CD14-positive monocyte (primary cell): Measurements from ENCODE around the gene DUSP6. TPM values are rescaled to one million over a fixed set of nuclear protein-coding genes. Genes with fewer than 3 reads are reported as not detected.

Experiments
- DNase-seq, 3 donors: peaks; one replicate each; pipeline ENCODE4 v3.0.0-alpha.2; 2011 to 2022
- H2AFZ ChIP-seq: 2 replicates; pipeline ENCODE4 v1.6.0; 2012; ENCODE audit warnings: mild to moderate bottlenecking, low read depth, low read length, inconsistent platforms; ENCODE audit not compliant: insufficient read depth, poor library complexity, severe bottlenecking
- H3K27ac ChIP-seq, 2 donors: 1 replicate in 1 of 2; 2 replicates in 1 of 2; pipeline ENCODE4 v1.5.1; 2012 to 2013; ENCODE audit warnings: low read length in 2 of 2, control low read depth in 1 of 2, inconsistent platforms in 1 of 2, low read depth in 1 of 2, mild to moderate bottlenecking in 1 of 2
- H3K27me3 ChIP-seq, 2 donors: one replicate each; pipeline versions ENCODE4 v1.6.0 to v1.6.1; 2011 to 2013; ENCODE audit warnings: low read length in 2 of 2; ENCODE audit not compliant: control insufficient read depth in 2 of 2, insufficient read depth in 2 of 2
- H3K36me3 ChIP-seq, 2 donors: replicated peaks in 1 of 2; 1 replicate in 1 of 2; 2 replicates in 1 of 2; pipeline versions ENCODE4 v1.5.1 to v1.6.1; 2012 to 2013; ENCODE audit warnings: low read length in 2 of 2, control low read depth in 1 of 2, inconsistent platforms in 1 of 2, mild to moderate bottlenecking in 1 of 2; ENCODE audit not compliant: insufficient read depth in 2 of 2, control insufficient read depth in 1 of 2
- H3K4me1 ChIP-seq, 2 donors: 1 replicate in 1 of 2; 2 replicates in 1 of 2; pipeline versions ENCODE4 v1.5.1 to v1.6.1; 2012 to 2013; ENCODE audit warnings: low read length in 2 of 2, control low read depth in 1 of 2, inconsistent platforms in 1 of 2, mild to moderate bottlenecking in 1 of 2, moderate library complexity in 1 of 2; ENCODE audit not compliant: insufficient read depth in 2 of 2, control insufficient read depth in 1 of 2
- H3K4me2 ChIP-seq: replicated peaks from 2 replicates; pipeline ENCODE3; 2012; ENCODE audit warnings: low read length, moderate library complexity, mild to moderate bottlenecking; ENCODE audit not compliant: poor library complexity, severe bottlenecking; ENCODE audit errors: extremely low read depth
- H3K4me3 ChIP-seq, 3 experiments: fragments of 200-600 bp in 1 of 3; sonication (generic) in 1 of 3; replicated peaks in 1 of 3; 1 replicate in 2 of 3; 2 replicates in 1 of 3; pipeline ENCODE4 v1.5.1; 2011 to 2013; ENCODE audit warnings: low read length in 3 of 3, mild to moderate bottlenecking in 3 of 3, control low read depth in 2 of 3, low read depth in 2 of 3, inconsistent platforms in 1 of 3, moderate library complexity in 1 of 3
- H3K79me2 ChIP-seq: 2 replicates; pipeline ENCODE4 v1.6.0; 2012; ENCODE audit warnings: mild to moderate bottlenecking, control low read depth, inconsistent platforms, low read length, moderate library complexity; ENCODE audit not compliant: insufficient read depth
- H3K9ac ChIP-seq: 2 replicates; pipeline ENCODE4 v1.6.0; 2017; ENCODE audit warnings: low read length, mild to moderate bottlenecking; ENCODE audit not compliant: insufficient read depth, poor library complexity, severe bottlenecking
- H3K9me3 ChIP-seq, 2 donors: replicated peaks in 1 of 2; 1 replicate in 1 of 2; 2 replicates in 1 of 2; pipeline versions ENCODE4 v1.5.1 to v1.6.1; 2012 to 2013; ENCODE audit warnings: low read length in 2 of 2, control low read depth in 1 of 2; ENCODE audit not compliant: control insufficient read depth in 1 of 2, insufficient read depth in 1 of 2
- H4K20me1 ChIP-seq: 2 replicates; pipeline ENCODE4 v1.6.0; 2012; ENCODE audit warnings: mild to moderate bottlenecking, low read length, control low read depth, moderate library complexity; ENCODE audit not compliant: insufficient read depth
- H3K27ac Mint-ChIP-seq, 7 donors: one replicate each; pipeline ENCODE4 v1.8.0; 2020; ENCODE audit warnings: mild to moderate bottlenecking in 7 of 7, mixed read lengths in 7 of 7, moderate library complexity in 6 of 7, inconsistent platforms in 2 of 7
- H3K27me3 Mint-ChIP-seq, 3 donors: one replicate each; pipeline ENCODE4 v1.8.0; 2021 to 2022; ENCODE audit warnings: low read depth in 3 of 3, mild to moderate bottlenecking in 3 of 3, mixed read lengths in 3 of 3, moderate library complexity in 3 of 3, inconsistent platforms in 1 of 3
- H3K36me3 Mint-ChIP-seq, 2 donors: one replicate each; pipeline ENCODE4 v1.8.0; 2020; ENCODE audit warnings: mixed read lengths in 2 of 2, inconsistent platforms in 1 of 2, mild to moderate bottlenecking in 1 of 2
- H3K4me1 Mint-ChIP-seq: one replicate; pipeline ENCODE4 v1.8.0; 2020; ENCODE audit warnings: mild to moderate bottlenecking, mixed read lengths
- H3K4me3 Mint-ChIP-seq, 2 donors: one replicate each; pipeline ENCODE4 v1.8.0; 2020; ENCODE audit warnings: mild to moderate bottlenecking in 2 of 2, mixed read lengths in 2 of 2, moderate library complexity in 1 of 2
- H3K9me3 Mint-ChIP-seq, 7 donors: one replicate each; pipeline ENCODE4 v1.8.0; 2020 to 2022; ENCODE audit warnings: mixed read lengths in 7 of 7, mild to moderate bottlenecking in 6 of 7, moderate library complexity in 6 of 7, inconsistent platforms in 2 of 7
- CTCF ChIP-seq: fragments of 200-600 bp; IDR thresholded peaks from one replicate; pipeline ENCODE4 v1.8.0; 2022; ENCODE audit warnings: antibody characterized with exemption, mild to moderate bottlenecking
- WGBS: methylation state at CpG from one replicate; pipeline ENCODE4 v1.1.5; 2013; ENCODE audit warnings: missing lambda C conversion rate; ENCODE audit not compliant: insufficient coverage; 5-methylcytosine and 5-hydroxymethylcytosine counted together
- intact Hi-C, 2 donors: fragments of 100-400 bp; cut with micrococcal nuclease; formaldehyde crosslinking; loops; one replicate each; pipeline versions ENCODE4 v1.15.0 to v1.15.1; 2023
- polyA plus RNA-seq, 3 donors: library from polyadenylated mRNA; depleted of rRNA in 1 of 3; unstranded in 2 of 3; stranded (reverse) in 1 of 3; fragments of 300-500 nt in 2 of 3; fragments of >200 nt in 1 of 3; fragmentation: Illumina TruSeq in 2 of 3; gene quantifications; 1 replicate in 2 of 3; 2 replicates in 1 of 3; pipeline ENCODE4 v1.2.3, GENCODE V29; 2012 to 2021

The DUSP6 gene
- polyA plus RNA-seq, 3 donors = 195 to 880 (median 653) TPM

GRCh38 chr12:89346741-89347324, 5.5 kb downstream of the DUSP6 start:
- H3K27me3 ChIP-seq = no peaks in the 10 kb centered on the region
- intact Hi-C loops = loop anchor here in 1 of 2 donors (10.0 kb wide), 1 partner anchor 118 kb away; no protein-coding TSS in a partner anchor
- peaks cover 47% of the 10 kb centered on the region for H3K79me2 ChIP-seq
- peak overlapping the region; percentile 85 to 99 (median 98) for H3K4me3 ChIP-seq
- H3K9me3 ChIP-seq = no peaks in the 10 kb centered on the region
- peaks cover 50 to 58% of the 10 kb centered on the region in 2 donors for H3K4me1 ChIP-seq
- H3K9ac ChIP-seq = no peak overlapping the region
- peak overlapping the region; percentile 48 to 79 for H3K27ac ChIP-seq
- peaks cover 47 to 54% of the 10 kb centered on the region in 2 donors for H3K36me3 Mint-ChIP-seq
- H3K4me1 Mint-ChIP-seq = peaks cover 53% of the 10 kb centered on the region
- peak; percentile 59 to 79 (median 74) for DNase-seq
- H3K9me3 Mint-ChIP-seq = peaks cover 0 to 13% (median 3%) of the 10 kb centered on the region in 7 donors
- peaks cover 53% of the 10 kb centered on the region for H4K20me1 ChIP-seq
- no peak for TF ChIP-seq CTCF
- H2AFZ ChIP-seq = no peak overlapping the region
- WGBS = 0% methylated on average over 1 of the region's 8 CpGs
- H3K27ac Mint-ChIP-seq = peak overlapping the region; percentile 90 to 95 (median 94)
- peak overlapping the region; percentile 98 for H3K4me2 ChIP-seq
- peaks cover 33 to 39% of the 10 kb centered on the region in 2 donors for H3K36me3 ChIP-seq
- H3K27me3 Mint-ChIP-seq = peaks cover 0 to 9% (median 2%) of the 10 kb centered on the region in 3 donors
- H3K4me3 Mint-ChIP-seq = peak overlapping the region; percentile 62 to 99

GRCh38 chr12:89345830-89346740, 6.2 kb downstream of the DUSP6 start:
- H3K27ac Mint-ChIP-seq = peak overlapping the region; percentile 90 to 95 (median 94)
- no peaks in the 10 kb centered on the region for H3K9me3 ChIP-seq
- no peak overlapping the region for H3K9ac ChIP-seq
- H3K36me3 Mint-ChIP-seq = peaks cover 48 to 52% of the 10 kb centered on the region in 2 donors
- peaks cover 55% of the 10 kb centered on the region for H3K4me1 Mint-ChIP-seq
- H3K4me3 ChIP-seq = peak overlapping the region in 2 of 3 experiments; percentile 85 to 99
- peaks cover 0 to 10% (median 3%) of the 10 kb centered on the region in 7 donors for H3K9me3 Mint-ChIP-seq
- intact Hi-C loops = loop anchor here in 1 of 2 donors (10.0 kb wide), 1 partner anchor 119 kb away; no protein-coding TSS in a partner anchor
- H3K79me2 ChIP-seq = peaks cover 39% of the 10 kb centered on the region
- peak overlapping the region; percentile 48 to 79 for H3K27ac ChIP-seq
- H3K27me3 Mint-ChIP-seq = peaks cover 0 to 9% (median 2%) of the 10 kb centered on the region in 3 donors
- 0% methylated on average over 4 of the region's 10 CpGs for WGBS
- no peak overlapping the region for H2AFZ ChIP-seq
- H4K20me1 ChIP-seq = peaks cover 45% of the 10 kb centered on the region
- no peaks in the 10 kb centered on the region for H3K27me3 ChIP-seq
- H3K4me3 Mint-ChIP-seq = peak overlapping the region; percentile 61 to 99
- peaks cover 33 to 39% of the 10 kb centered on the region in 2 donors for H3K36me3 ChIP-seq
- H3K4me1 ChIP-seq = peaks cover 50 to 58% of the 10 kb centered on the region in 2 donors
- TF ChIP-seq CTCF = no peak
- DNase-seq = peak; percentile 93 to 98 (median 94)
- H3K4me2 ChIP-seq = peak overlapping the region; percentile 98
